ENCODE results near the gene EVI2B.
"Not testable (repeated sequence)": the region's sequence is repeated elsewhere in the genome, so short reads cannot be mapped to it uniquely, and the experiment has no call there.

EVI2B gene

DNA sequence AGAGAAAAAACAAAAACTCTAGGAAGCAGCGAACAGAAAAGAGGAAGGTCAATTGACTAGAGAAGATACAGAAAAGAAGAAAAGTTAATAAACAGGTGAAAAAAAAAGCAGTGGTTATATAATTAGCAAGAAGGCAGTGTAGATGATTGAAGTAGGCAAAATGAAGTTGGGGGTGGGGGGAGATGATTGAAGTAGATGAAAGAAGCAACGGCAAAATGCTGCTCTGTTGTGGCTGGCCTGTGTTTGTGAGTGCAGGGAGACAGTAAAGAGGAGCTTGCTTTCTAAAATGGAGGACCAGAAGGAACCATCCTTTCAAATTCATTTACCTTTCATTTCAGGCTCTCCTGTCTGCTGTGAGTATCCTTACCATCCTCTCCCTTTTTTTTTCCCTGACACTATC lies 3.6 kb downstream of the EVI2B start:
- DNase-seq = no peak

DNA sequence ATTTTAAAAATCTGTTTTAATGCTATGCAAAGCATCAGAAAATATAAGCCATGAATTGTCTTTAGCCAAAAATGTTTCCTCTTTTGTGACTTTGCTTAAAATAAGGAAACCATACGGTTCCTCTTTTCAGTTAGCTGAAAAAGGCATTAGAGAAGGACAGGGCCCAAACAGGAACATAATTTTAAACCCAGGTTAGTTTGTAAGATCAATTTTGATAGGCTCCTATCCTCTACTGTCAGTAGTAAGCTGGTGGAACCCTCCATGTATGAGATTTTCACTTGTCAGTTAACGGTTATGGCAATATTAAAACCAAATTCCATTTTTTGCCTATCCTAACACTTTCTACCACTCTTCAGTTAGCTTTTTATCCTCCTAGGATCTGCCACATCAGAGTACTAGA lies 4.3 kb downstream of the EVI2B start:
- no peak for DNase-seq

DNA sequence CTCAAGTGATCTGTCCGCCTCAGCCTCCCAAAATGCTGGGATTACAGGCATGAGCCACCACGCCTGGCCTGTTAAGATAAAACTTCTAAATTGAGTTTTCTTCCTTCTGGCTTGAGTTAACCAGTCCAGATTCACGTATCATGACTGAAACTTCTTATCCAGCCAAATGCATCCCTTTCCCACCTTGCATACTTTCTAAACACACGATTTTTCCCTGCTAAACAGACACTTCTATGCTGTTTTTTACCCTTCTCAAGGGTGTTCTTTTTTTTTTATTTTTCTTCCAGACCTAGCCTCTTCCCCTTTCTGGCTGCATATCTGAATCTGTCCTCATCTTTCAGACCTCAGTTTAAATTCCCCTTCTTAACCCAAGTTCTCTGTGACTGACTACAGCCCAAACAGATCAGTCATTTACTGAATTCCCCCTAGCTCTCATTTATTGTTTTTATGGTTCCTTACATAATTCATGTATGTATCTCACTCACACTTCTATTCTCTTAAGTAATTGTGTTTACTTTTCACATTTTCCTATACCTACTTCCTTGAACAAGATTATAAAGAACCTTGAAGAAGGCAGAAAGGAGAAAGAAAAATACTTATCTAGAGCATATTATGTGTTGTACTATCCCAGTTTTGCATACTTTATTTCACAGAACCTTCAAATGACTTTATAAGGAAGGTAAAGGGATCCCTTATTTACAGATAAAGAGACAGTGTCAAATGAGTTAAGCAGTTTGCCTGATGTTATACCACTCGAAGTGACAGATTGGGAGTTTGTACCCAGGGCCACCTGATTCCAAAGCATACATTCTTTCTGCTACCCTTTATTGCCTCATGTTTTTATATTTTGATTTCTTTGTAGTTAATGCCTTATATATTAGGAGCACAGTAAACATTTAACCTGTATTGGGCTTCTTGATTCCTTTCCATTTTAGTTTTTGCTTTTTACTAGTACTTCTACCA lies 5.2 kb downstream of the EVI2B start:
- DNase-seq = no peak

DNA sequence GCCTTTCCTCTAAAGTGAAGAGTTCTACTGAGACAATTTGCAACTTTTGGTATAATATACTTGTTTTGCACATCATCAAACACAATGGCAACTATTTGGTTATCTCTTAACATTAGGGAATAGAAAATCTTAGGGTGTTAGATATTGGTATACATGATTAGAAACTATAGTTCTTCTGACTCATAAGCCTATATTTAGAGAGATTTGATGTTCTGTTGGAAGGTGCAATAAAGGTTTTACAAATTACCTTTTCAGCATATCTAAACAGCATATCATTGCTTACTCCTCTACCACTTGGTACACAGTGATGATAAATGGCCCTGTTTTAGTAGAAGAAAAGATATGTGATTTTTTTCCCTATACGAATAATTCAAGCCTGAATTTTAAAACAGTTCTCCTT lies 6.2 kb downstream of the EVI2B start:
- no peak for DNase-seq

DNA sequence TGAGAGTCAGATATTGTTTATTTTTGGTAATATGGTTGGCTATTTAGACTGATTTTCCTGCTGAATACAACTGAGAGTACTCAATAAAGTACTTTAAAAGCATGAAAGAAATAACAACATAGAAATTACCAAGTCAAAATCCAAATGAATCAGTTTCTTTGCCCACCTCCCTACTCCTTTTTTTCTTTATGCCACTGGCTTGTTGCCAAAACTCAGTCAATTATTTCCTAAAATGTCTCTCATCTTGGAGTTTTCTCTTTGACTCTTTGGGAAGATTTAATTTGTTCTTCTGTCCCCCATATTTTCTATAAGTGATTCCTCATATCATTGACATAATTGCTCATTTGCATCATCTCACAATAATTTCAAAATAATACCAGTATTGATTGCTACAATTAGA lies 14.2 kb downstream of the EVI2B start:
- no peak for DNase-seq

DNA sequence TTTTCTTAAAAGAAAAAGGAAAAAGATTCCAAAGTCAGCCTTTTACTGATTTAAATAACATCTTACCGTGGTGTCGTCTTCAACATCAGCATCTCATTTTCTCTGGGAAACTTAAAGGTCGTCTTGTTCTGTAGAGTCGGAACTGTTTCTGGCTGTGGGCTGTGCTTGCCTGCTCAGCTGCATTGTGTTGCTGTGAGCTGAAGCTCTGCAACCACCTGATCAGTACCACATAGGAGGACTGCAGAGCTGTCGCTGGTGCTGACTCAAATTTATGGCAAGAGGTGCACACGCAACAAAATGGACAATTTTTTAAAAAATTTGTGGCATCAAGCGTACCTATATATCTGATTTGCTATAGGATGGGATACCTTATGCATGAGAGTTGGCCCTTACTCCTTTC lies 16.8 kb downstream of the EVI2B start, which contains the start of gene OMG:
OMG (minus strand) TSS at position 150 of the 400 bp plus-strand sequence. CDS start 908 bp downstream, outside the sequence.
- DNase-seq = no peak

DNA sequence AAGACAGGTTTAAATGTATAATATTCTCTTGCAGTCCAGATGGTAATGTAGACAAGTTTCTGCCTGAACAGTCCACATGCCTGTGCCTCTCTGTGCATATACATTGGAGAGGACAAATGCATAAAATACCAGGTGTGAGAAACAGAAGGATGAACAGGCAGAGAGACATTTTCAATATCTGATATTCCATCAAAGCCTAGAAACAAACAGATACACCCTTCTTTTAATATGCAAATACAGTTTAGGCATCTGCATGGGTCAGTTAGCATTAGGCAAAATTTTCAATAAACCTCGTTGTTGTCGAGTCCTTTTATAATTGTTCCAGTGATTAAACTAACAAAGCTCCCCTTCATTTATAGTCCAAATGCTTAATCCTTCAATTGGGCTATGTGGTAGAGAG lies 17.7 kb downstream of the EVI2B start:
- no peak for DNase-seq

DNA sequence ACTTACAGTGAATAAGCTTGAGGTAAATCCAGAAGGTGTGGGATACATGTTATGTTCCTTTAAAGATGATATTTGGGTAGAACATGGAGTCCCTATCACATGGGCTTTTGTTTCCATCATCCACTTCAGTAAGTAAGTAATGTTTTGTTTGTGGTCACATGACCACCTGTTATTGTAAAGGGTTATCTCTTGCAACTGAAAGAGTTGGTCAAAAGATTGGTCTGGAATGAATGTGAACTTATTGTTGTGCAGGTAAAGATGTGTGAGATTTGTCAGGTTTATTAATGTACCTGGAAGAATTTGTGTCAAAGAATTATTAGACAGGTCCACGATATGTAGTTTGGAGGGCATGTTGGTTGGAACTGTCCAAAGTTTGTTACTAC lies 18.4 kb downstream of the EVI2B start:
- no peak for DNase-seq

DNA sequence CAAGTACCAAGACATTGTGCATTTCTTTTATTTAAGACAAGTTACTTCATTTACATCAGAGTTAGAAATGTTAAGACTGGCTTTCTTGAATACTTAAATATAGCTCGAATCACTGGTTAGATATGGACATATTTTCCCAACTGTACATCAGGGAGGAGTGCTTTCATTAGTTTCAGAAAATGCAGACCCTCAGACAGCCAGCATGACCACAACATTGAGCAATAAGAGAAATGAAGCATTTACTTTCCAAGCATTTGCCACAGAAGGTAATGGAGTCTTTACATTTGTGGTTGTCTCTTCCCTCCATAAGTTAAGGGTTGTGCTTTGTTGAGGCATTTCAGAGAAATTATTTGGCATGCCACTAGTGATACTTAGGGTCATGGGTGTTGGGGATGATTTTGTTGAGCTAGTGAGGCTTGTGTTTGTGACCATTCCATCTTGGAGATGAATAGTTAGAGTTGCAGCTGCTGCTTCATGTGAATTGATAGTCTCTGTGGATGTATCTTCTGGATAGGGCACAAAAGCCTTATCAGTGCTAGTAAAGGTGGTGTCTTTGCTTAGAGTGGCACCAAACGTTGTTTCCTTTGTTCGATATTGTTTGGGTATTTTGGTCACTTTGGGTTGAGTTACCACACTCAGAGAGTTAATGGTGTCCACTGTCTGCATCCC lies 18.9 kb downstream of the EVI2B start:
- DNase-seq = no peak

DNA sequence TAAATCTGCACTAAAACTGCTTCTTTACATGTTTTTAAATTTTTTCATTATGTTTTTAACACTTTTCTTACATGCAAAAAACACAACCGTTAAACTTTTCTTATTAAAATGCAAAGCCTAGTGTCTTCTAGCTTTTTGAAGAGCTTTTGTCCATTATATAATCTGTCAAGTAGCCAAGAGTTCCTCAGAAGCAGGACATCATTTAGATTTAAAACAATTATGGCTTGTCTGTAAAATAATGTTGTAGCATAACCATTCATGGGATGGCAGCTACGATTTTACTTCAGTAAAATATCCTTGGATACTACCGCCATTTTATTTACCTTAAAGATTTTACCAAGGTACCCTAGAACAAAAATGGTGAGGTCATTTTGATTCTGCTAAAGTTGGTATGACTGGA lies 19.6 kb downstream of the EVI2B start:
- no peak for DNase-seq

DNA sequence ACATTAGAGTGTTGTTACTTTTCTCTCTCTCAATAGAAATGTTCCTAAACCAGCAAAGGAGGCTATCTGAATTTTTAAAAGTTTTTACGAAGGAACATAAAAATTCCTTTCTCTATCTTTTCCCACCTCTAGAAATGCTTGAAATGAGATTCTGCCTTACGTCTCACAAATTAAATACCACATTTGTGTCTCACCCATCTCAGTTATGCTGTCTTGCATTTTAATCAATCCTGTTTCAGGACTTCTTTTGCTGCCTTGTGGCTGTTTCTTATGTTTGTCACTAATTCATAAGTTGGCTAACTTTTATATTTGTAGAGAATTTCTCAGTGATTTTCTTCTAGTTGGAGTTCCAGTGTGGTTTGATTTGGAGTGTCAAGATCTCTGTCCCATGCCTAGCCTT lies 20.3 kb downstream of the EVI2B start:
- no peak for DNase-seq

DNA sequence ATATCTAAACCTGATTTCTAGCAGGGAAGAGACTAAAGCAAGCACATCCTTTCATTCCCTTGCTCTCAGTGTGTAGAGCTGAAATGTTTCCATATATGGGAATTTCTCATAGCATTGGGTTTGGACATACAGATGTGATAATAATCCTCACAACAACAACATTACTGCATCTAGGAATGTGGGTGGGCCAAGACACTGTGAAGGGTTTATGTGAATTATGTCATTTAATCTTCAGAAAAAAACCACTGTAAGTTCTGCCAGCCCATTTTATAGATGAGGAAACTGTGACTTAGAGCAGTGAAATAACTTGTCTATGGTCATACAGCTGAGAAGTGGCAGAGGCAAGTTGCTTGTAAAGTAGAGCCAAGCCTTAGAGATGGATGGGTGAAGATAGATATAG lies 22.0 kb downstream of the EVI2B start:
- no peak for DNase-seq

DNA sequence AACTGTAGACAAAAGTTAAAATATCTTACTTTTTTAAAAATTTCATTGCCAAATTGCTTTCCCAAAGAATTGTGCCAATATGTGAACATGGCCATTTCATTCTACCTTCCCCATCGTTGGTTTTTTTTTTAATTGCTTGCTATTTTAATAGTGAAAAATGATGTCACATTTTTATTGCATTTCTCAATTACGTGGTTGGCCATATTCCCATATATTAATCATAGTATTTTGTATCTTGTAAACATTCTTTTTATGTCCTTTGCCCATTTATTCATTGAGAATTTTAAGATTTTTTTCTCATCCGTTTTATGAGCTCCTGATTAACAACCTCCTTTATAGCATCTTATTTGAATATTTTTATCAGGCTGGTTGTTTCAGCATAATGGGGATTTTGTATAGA lies 24.1 kb downstream of the EVI2B start:
- DNase-seq = no peak

DNA sequence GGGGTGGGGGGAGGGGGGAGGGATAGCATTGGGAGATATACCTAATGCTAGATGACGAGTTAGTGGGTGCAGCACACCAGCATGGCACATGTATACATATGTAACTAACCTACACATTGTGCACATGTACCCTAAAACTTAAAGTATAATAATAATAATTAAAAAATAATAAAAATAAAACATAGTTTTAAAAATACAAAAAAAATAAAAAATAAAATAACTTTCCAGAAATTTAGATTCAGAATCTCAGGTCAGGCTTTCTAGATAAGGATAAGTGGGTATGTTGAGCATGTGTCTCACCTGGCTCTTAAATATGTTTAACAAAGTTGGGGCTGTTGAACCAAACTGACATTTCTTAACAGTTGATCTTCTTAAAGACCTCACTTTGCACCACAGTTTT lies 25.9 kb downstream of the EVI2B start:
- not testable (repeated sequence) for DNase-seq

DNA sequence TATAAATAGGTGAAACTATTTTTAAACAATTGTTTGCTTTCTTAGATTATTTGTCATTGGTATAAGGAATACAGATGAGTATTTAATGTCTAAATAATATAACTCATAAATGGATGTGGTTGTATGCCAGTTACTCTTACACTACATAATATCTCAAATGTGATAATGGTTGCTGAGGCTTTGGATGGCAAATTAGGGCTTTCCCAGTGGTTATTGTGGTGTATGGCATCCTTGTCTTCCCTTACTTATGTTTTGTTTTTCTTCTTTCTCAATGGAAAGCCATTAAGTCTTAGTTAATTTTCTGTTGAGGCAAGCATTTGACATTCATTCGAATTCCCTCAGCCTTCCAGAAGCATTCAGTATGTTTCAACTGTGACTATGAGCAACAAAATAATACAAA lies 27.3 kb downstream of the EVI2B start:
- no peak for DNase-seq

DNA sequence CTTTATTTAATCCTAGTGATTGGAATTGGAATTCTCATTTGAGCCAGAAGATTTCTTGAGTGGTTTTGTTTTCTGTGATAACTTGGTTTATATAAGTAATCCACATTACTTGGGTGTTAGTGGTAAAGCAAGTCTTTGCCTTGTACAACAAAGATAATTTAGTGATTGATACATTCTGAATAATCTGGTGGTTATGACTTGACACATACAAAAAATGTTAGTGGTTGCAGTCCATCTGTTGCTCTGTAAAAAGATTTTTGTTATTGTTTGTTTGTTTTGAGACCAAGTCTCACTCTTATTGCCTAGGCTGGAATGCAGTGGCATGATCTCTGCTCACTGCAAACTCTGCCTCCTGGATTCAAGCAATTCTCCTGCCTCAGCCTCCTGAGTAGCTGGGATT lies 30.0 kb downstream of the EVI2B start:
- no peak for DNase-seq

DNA sequence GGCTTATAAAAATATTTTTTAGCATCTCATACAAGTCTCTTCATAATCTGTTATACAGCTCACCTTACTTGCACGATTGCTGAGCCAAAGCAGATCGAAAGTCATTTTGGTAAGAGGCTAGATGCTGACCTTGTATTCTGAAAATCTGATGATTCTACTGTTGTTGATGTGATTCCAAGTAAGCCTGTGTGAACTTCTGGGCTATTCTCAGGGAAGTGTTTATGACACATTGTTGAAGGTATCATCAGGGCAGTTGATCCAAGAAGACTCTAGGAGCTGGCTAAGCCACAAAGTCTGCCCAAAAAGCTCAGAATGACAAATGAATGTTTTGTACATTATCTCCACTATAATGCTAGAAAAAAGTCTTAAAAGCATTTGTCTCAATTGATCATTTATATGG lies 32.8 kb downstream of the EVI2B start:
- no peak for DNase-seq

DNA sequence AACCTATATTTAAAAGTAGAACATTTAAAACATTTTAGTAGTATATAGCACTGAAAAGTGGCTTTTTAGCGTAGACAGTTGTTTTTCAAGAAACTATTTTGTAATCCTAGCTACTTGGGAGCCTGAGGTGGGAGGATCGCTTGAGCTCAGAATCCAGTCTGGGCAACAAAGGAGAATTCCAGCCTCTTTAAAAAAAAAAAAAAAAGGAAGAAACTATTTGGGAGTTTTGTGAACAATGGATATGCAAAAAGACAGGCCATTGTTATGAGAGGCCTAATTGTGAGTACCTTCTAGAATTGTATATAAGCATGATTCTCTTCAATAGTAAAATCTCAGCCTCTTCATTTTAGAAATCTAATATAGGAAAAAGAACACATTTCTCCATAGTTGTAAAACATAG lies 34.5 kb downstream of the EVI2B start:
- no peak for DNase-seq

DNA sequence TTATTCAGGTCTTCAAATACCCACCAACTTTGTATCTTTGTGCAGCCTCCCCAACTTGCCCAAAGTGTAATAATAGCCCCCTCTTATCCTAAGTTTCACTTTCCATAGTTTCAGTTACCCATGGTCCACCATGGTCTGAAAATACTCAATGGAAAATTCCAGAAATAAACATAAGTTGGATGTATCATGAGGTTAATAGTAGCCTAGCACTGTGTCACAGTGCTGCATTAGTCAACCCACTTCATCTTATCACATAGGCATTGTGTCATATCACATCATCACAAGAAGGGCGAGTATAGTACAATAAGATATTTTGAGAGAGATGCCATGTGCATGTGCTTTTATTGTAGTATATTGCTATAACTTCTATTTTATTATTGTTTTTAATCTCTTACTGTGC lies 38.7 kb downstream of the EVI2B start:
- DNase-seq = no peak

DNA sequence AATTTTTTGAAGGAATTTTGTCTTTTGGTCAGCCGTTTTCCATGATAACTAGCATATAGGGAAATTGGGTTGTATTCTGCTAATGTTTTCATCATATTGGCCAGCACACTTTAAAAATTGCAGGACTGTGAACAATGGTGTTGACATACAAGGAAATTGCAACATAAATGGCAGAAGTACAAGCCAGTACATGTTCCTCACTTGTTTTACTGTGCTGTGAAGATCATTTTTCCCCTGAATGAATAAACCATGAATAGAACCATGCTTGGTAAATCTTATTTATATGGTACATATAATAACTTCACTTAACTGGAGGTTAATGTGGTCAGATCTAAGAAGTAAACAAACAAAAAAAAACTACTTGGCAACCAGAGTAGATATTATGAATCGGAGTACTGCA lies 39.6 kb downstream of the EVI2B start:
- no peak for DNase-seq

DNA sequence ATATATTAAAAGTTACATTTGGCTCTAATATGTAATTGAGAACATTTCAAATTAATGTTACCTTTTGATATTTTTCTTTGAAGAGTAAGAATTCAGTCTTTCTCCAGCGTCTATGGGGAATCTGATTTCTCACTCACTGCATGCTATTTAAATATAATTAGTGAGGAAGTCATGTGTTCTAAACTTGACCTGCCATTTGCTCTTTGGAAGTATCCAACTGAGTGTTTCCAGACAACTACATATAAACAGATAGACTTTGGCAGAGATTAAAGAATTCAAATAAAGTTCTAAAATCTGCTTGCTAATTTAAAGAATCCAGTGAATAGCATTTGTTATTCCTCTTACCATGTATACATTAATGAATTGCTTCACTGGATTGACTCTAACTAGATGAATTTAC lies 40.3 kb downstream of the EVI2B start:
- no peak for DNase-seq

DNA sequence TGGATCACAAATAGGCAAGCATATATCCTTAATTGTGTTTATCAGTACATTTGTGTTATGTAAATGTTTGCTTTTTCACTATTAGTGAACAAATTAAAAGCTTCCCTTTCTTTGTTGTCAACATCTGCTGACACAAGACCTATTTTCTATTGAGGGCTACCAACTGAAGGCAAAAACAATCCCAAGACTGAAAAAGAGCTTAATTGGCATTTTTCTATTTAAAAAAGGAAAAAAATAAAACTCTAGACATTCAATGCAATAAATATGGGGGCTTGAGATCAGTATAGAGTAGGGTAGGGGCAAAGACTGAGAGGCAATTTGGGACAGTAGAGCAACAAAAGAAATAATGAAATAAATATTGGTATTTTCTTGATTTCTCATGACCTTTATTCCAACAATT lies 41.1 kb downstream of the EVI2B start:
- DNase-seq = no peak

DNA sequence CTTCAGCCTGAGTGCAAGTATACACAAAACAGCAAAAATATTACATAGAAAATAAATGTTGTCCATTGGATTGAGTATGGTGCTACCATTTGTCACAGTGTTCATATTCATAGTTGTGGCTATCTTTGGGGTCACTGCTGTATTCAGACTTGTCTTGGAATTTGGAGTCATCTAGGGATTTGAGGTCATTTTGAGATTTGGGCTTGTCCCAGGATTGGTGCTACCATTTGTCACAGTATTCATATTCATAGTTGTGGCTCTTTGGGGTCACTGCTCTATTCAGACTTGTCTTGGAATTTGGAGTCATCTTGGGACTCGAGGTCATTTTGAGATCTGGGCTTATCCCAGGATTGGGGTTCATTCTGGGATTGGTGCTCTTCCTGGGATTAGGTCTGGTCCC lies 41.6 kb downstream of the EVI2B start:
- DNase-seq = no peak

DNA sequence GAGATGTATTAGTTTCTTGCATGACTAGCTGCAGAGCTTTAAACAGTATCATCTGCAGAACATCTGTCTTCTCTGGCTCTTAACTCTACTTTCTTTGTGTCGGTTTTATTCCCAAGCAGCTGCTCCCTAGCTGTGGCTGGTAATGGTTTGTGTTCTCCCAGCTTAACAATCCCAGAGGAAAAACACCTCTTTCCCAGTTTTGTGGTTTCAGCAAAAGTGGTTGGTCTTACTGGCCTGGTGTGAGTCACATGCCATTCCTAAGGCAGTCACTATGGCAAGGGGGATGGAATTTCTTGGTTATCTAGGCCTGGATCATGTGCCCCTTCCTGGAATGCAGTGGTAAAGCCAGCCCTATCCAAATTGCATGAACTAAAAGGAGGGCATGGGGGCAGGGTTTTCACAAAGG lies 44.3 kb downstream of the EVI2B start:
- no peak for DNase-seq

Data from NCI-H446 (cell line).